ENCODE results near the gene XXYLT1.

XXYLT1 gene

GRCh38 chr3:195106418-195106906 is 164.5 kb downstream of the XXYLT1 start:
- DNase-seq = peak; percentile 72

GRCh38 chr3:195105841-195106417 is 165.0 kb downstream of the XXYLT1 start:
- DNase-seq = no peak

- no peak for DNase-seq
Observed at GRCh38 chr3:195105389-195105788, 165.6 kb downstream of the XXYLT1 start.

GRCh38 chr3:195104340-195104739 is 166.6 kb downstream of the XXYLT1 start:
- DNase-seq = no peak

- DNase-seq = no peak
Observed at GRCh38 chr3:195103623-195104022, 167.3 kb downstream of the XXYLT1 start.

- DNase-seq = no peak
Observed at GRCh38 chr3:195102609-195103467, 168.1 kb downstream of the XXYLT1 start.

GRCh38 chr3:195101927-195102608 is 168.9 kb downstream of the XXYLT1 start:
- DNase-seq = no peak

- no peak for DNase-seq
Observed at GRCh38 chr3:195101001-195101583, 169.9 kb downstream of the XXYLT1 start.

GRCh38 chr3:195099951-195100785 is 170.8 kb downstream of the XXYLT1 start:
- DNase-seq = no peak

GRCh38 chr3:195098741-195099525 is 172.0 kb downstream of the XXYLT1 start:
- no peak for DNase-seq

- DNase-seq = no peak
Observed at GRCh38 chr3:195097331-195098255, 173.4 kb downstream of the XXYLT1 start.

- no peak for DNase-seq
Observed at GRCh38 chr3:195096484-195097330, 174.3 kb downstream of the XXYLT1 start.

- DNase-seq = no peak
Observed at GRCh38 chr3:195096053-195096452, 174.9 kb downstream of the XXYLT1 start.

GRCh38 chr3:195095704-195096036 is 175.3 kb downstream of the XXYLT1 start:
- DNase-seq = no peak

- no peak for DNase-seq
Observed at GRCh38 chr3:195095035-195095703, 175.8 kb downstream of the XXYLT1 start.

- DNase-seq = no peak
Observed at GRCh38 chr3:195094191-195094921, 176.6 kb downstream of the XXYLT1 start.

GRCh38 chr3:195093731-195094130 is 177.2 kb downstream of the XXYLT1 start:
- DNase-seq = no peak

Data from activated CD4-positive, alpha-beta T cell treated with anti-CD3 and anti-CD28 coated beads, Interleukin-2, Interleukin-6, amounts not matched to agents 100 ng/mL and 50 ng/mL, durations not matched to agents 16 hours and 8 hours (primary cell).